ENCODE results near the gene KRTAP5-8.

DNA sequence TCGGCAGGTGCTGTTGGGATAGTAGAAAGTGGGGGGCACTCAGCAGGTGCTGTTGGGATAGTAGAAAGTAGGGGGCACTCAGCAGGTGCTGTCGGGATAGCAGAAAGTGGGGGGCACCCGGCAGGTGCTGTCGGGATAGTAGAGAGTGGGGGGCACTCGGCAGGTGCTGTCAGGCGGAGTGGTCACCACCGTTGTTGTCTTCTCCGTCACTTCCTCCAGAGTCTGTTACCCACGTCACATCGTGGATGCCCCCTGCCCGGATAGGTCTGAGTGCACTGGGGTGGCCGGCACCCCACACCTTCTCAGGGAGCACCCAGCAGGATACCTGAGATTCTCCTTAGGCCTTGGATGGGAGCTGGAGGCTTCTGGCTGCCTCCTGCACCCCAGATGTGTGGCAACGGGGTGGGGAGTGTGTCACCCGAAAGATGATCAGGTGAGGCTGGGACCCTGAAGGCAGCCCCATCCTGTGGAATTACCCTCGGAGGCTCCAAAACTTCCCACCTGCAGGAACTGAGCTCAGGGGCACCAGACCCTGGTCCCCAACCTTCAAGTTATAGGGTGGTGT is 34.9 kb upstream of the KRTAP5-8 start:
- no peak for TF ChIP-seq CTCF (IDR thresholded peaks at IDR 0.05; ENCODE audit: low read depth, low read length, missing input control)
- TF ChIP-seq JUND (IDR thresholded peaks at IDR 0.05) = no peak
- no peak for TF ChIP-seq ZBTB33 (IDR thresholded peaks at IDR 0.05)
- TF ChIP-seq NR2F2 (IDR thresholded peaks at IDR 0.05) = no peak
- no peak for TF ChIP-seq RXRA (IDR thresholded peaks at IDR 0.05)
- TF ChIP-seq HNF4G (IDR thresholded peaks at IDR 0.05) = no peak
- no peak for TF ChIP-seq YY1 (IDR thresholded peaks at IDR 0.05)
- TF ChIP-seq MAX (IDR thresholded peaks at IDR 0.05) = no peak
- TF ChIP-seq RAD21 (IDR thresholded peaks at IDR 0.05) = no peak
- TF ChIP-seq ATF3 (IDR thresholded peaks at IDR 0.05) = no peak
